Ishikawa (cell line): ENCODE data around the gene GOSR1.

Experiments
- CEBPB ChIP-seq: IDR thresholded peaks from 2 replicates; pipeline ENCODE4 v1.6.1; 2012
- CREB1 ChIP-seq: IDR thresholded peaks from 2 replicates; pipeline ENCODE4 v1.6.1; 2012; ENCODE audit warnings: low read depth
- EGR1 ChIP-seq: IDR thresholded peaks from 2 replicates; pipeline ENCODE4 v1.6.1; 2012
- EP300 ChIP-seq: IDR thresholded peaks from 2 replicates; pipeline ENCODE4 v1.6.1; 2012; ENCODE audit warnings: borderline replicate concordance
- FOXM1 ChIP-seq: IDR thresholded peaks from 2 replicates; pipeline ENCODE4 v1.6.1; 2012; ENCODE audit warnings: low read depth, borderline replicate concordance
- NFIC ChIP-seq: IDR thresholded peaks from 2 replicates; pipeline ENCODE4 v1.6.1; 2012
- RAD21 ChIP-seq: IDR thresholded peaks from 2 replicates; pipeline ENCODE4 v1.6.1; 2012; ENCODE audit warnings: low read depth
- TAF1 ChIP-seq: IDR thresholded peaks from 2 replicates; pipeline ENCODE4 v1.6.1; 2012; ENCODE audit warnings: low read depth, mild to moderate bottlenecking
- TCF12 ChIP-seq: IDR thresholded peaks from 2 replicates; pipeline ENCODE4 v1.6.1; 2012; ENCODE audit warnings: low read depth
- TEAD4 ChIP-seq: IDR thresholded peaks from 2 replicates; pipeline ENCODE4 v1.6.1; 2012
- USF1 ChIP-seq: IDR thresholded peaks from 2 replicates; pipeline ENCODE4 v1.6.1; 2012
- YY1 ChIP-seq: IDR thresholded peaks from 2 replicates; pipeline ENCODE4 v1.6.1; 2012; ENCODE audit warnings: low read depth
- ZBTB7A ChIP-seq: IDR thresholded peaks from 2 replicates; pipeline ENCODE4 v1.6.1; 2012; ENCODE audit warnings: low read depth
- TF ChIP-seq, protein P1 (sequence below): IDR thresholded peaks from 2 replicates; pipeline ENCODE4 v1.6.1; 2012
- TF ChIP-seq, protein P2 (sequence below): IDR thresholded peaks from 2 replicates; pipeline ENCODE4 v1.6.1; 2012; ENCODE audit warnings: low read depth, mild to moderate bottlenecking

The GOSR1 gene

GRCh38 chr17:30554839-30555751 lies 77.9 kb downstream of the GOSR1 start:
- peak; percentile 52 for TF ChIP-seq RAD21
- TF ChIP-seq, protein P1, sequence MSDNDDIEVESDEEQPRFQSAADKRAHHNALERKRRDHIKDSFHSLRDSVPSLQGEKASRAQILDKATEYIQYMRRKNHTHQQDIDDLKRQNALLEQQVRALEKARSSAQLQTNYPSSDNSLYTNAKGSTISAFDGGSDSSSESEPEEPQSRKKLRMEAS, result no peak

- TF ChIP-seq TEAD4 (no peak), CREB1 (no peak), CEBPB (no peak), EGR1 (no peak), FOXM1 (no peak), NFIC (no peak), RAD21 (no peak), YY1 (no peak), EP300 (no peak), TCF12 (no peak), TAF1 (no peak), USF1 (no peak), ZBTB7A (no peak)
- TF ChIP-seq, protein P1, result no peak
- TF ChIP-seq, protein P2, sequence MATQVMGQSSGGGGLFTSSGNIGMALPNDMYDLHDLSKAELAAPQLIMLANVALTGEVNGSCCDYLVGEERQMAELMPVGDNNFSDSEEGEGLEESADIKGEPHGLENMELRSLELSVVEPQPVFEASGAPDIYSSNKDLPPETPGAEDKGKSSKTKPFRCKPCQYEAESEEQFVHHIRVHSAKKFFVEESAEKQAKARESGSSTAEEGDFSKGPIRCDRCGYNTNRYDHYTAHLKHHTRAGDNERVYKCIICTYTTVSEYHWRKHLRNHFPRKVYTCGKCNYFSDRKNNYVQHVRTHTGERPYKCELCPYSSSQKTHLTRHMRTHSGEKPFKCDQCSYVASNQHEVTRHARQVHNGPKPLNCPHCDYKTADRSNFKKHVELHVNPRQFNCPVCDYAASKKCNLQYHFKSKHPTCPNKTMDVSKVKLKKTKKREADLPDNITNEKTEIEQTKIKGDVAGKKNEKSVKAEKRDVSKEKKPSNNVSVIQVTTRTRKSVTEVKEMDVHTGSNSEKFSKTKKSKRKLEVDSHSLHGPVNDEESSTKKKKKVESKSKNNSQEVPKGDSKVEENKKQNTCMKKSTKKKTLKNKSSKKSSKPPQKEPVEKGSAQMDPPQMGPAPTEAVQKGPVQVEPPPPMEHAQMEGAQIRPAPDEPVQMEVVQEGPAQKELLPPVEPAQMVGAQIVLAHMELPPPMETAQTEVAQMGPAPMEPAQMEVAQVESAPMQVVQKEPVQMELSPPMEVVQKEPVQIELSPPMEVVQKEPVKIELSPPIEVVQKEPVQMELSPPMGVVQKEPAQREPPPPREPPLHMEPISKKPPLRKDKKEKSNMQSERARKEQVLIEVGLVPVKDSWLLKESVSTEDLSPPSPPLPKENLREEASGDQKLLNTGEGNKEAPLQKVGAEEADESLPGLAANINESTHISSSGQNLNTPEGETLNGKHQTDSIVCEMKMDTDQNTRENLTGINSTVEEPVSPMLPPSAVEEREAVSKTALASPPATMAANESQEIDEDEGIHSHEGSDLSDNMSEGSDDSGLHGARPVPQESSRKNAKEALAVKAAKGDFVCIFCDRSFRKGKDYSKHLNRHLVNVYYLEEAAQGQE, result no peak
These were observed 78.7 kb downstream of the GOSR1 start for GRCh38 chr17:30555942-30556341.

- TF ChIP-seq CEBPB (no peak), YY1 (no peak), RAD21 (no peak), TAF1 (no peak), USF1 (no peak), ZBTB7A (no peak), EGR1 (no peak), TCF12 (no peak), FOXM1 (no peak), CREB1 (no peak), TEAD4 (no peak), EP300 (no peak), NFIC (no peak)
- TF ChIP-seq, protein P1, result no peak
- TF ChIP-seq, protein P2, result no peak
These were observed 79.4 kb downstream of the GOSR1 start for GRCh38 chr17:30556374-30557332.

DNA sequence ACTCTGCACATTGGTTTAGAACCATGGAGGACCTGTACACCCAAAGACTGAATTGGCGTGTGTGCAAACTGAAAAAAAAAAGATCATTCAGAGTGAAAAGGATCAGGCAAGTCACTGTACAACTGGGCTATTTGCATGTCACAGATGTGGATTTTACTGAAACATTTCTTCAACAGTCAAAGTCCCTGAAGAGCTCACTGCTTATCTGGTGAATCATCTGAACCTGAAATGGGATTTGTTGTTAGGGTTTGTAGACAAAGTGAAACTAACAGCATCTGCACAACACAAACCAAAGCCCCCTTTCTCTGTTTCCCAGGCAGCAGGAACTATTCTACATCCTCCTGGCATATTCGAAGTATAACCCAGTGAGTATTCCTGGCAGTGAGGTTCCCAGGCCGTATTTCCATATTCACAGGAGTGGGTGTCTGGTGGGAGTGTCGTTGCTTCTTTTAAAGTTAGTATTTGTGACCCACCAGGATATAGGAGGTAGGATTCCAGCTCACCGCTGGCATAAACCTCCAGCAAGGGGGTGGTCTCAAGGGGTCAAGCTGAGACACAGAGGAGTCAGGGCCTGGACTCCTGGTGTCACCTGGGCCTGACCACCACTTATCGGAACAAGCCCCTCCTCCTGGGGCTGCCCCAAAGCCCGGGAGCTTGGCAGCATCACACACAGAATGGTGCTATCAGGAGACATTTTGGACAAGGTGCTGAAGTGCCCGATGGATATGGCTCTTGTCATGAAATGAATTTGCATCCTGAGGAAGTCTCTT lies 80.9 kb downstream of the GOSR1 start:
- TF ChIP-seq EGR1, result no peak
- TF ChIP-seq CREB1, result no peak
- TF ChIP-seq TAF1, result no peak
- TF ChIP-seq FOXM1, result no peak
- TF ChIP-seq, protein P1, result no peak
- no peak for TF ChIP-seq ZBTB7A
- TF ChIP-seq TEAD4, result no peak
- TF ChIP-seq TCF12, result no peak
- TF ChIP-seq USF1, result no peak
- TF ChIP-seq, protein P2, result no peak
- TF ChIP-seq CEBPB, result no peak
- no peak for TF ChIP-seq NFIC
- no peak for TF ChIP-seq YY1
- TF ChIP-seq RAD21, result no peak
- no peak for TF ChIP-seq EP300
